HG03196 (cell line): ENCODE data around the gene ZNF770.
A peak's percentile ranks its signal among the peaks of the same experiment; 100 is the strongest.

Experiments
- ATAC-seq: cut with Tn5 transposase; IDR thresholded peaks from one replicate; pipeline ENCODE4 v1.9.1; 2021; ENCODE audit not compliant: unreplicated experiment

ZNF770 gene

GRCh38 chr15:34988027-34988902 is at the start of gene ZNF770:
ZNF770 (minus strand) TSS chr15:34988287; CDS start chr15:34983434, 4,853 bp downstream.
- peak; percentile 81 for ATAC-seq

- no peak for ATAC-seq
Observed at GRCh38 chr15:35028235-35028984, 40.3 kb upstream of the ZNF770 start.

- no peak for ATAC-seq
Observed at GRCh38 chr15:35023804-35024203, 35.7 kb upstream of the ZNF770 start.

- no peak for ATAC-seq
Observed at GRCh38 chr15:35020974-35021373, 32.9 kb upstream of the ZNF770 start.

GRCh38 chr15:35019404-35020327 is 31.6 kb upstream of the ZNF770 start:
- no peak for ATAC-seq

- no peak for ATAC-seq
Observed at GRCh38 chr15:35014241-35014640, 26.2 kb upstream of the ZNF770 start.

- ATAC-seq = no peak
Observed at GRCh38 chr15:35013370-35013769, 25.3 kb upstream of the ZNF770 start.

- ATAC-seq = no peak
Observed at GRCh38 chr15:35007397-35007796, 19.3 kb upstream of the ZNF770 start.

GRCh38 chr15:35005933-35006332 is 17.8 kb upstream of the ZNF770 start:
- no peak for ATAC-seq

GRCh38 chr15:35003928-35004327 is 15.8 kb upstream of the ZNF770 start:
- ATAC-seq = no peak

- no peak for ATAC-seq
Observed at GRCh38 chr15:35000511-35000910, 12.4 kb upstream of the ZNF770 start.

- ATAC-seq = no peak
Observed at GRCh38 chr15:34999906-35000305, 11.8 kb upstream of the ZNF770 start.

- ATAC-seq = no peak
Observed at GRCh38 chr15:34994925-34995324, 6.8 kb upstream of the ZNF770 start.

GRCh38 chr15:34993877-34994276 is 5.8 kb upstream of the ZNF770 start:
- peak; percentile 91 for ATAC-seq

GRCh38 chr15:34993412-34993811 is 5.3 kb upstream of the ZNF770 start:
- peak; percentile 32 for ATAC-seq

- ATAC-seq = peak; percentile 1
Observed at GRCh38 chr15:34987609-34988026, 469 bp downstream of the ZNF770 start.

- ATAC-seq = no peak
Observed at GRCh38 chr15:34986771-34987480, 1.2 kb downstream of the ZNF770 start.

GRCh38 chr15:34986326-34986725 is 1.8 kb downstream of the ZNF770 start:
- no peak for ATAC-seq

GRCh38 chr15:34984889-34985630 is 3.0 kb downstream of the ZNF770 start:
- ATAC-seq = no peak

- no peak for ATAC-seq
Observed at GRCh38 chr15:34976743-34977142, 11.3 kb downstream of the ZNF770 start.
